GM12892 (cell line): ENCODE results near the gene KRT17.
"Not testable (repeated sequence)": the region's sequence is repeated elsewhere in the genome, so short reads cannot be mapped to it uniquely, and the experiment has no call there.

ENCODE experiments used
- POLR2A ChIP-seq: IDR thresholded peaks from 2 replicates; pipeline ENCODE4 v1.6.1; 2011; ENCODE audit warnings: low read depth, low read length, control low read depth
- POLR2AphosphoS5 ChIP-seq: IDR thresholded peaks from 2 replicates; pipeline ENCODE4 v1.6.1; 2011; ENCODE audit warnings: low read depth, low read length, control low read depth
- TAF1 ChIP-seq: IDR thresholded peaks from 2 replicates; pipeline ENCODE4 v1.6.1; 2011; ENCODE audit warnings: low read depth, mild to moderate bottlenecking, control low read depth, low read length, borderline replicate concordance

DNA sequence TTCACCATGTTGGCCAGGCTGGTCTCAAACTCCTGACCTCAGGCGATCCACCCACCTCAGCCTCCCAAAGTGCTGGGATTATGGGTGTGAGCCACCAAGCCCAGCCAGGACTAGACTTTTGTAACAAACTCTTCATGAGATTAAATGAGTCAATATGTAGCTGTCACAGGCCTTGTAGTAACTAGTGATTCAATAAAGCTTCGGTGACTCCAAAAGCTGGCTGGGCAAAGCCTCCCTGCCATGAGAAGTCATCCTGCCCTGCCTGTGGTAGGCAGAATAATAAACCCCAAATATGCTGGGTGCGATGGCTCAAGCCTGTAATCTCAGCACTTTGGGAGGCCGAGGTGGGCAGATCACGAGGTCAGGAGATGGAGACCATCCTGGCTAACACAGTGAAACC is 16.2 kb upstream of the KRT17 start:
- not testable (repeated sequence) for TF ChIP-seq POLR2A, POLR2AphosphoS5, TAF1
